Spleen (tissue), 7 donors: ENCODE measurements around the gene SLC4A2.

Source experiments
- POLR2AphosphoS5 ChIP-seq, 3 donors: sonication (generic); formaldehyde crosslinking; IDR thresholded peaks; one replicate each; pipeline ENCODE4 v1.5.1; 2017; ENCODE audit warnings: antibody characterized with exemption in 3 of 3
- TF ChIP-seq, protein P1 (sequence below), 11 experiments: fragments of 200-600 bp in 7 of 11; fragments of 450-650 bp in 4 of 11; sonication (generic) in 4 of 11; IDR thresholded peaks in 8 of 11; conservative IDR thresholded peaks in 3 of 11; 1 replicate in 7 of 11; 2 replicates in 4 of 11; pipeline versions ENCODE4 v1.4.0 to v1.8.0; 2016 to 2021; ENCODE audit warnings: antibody characterized with exemption in 11 of 11, inconsistent platforms in 4 of 11, mild to moderate bottlenecking in 1 of 11
- donor health status: DM: no; HTN: no; CAD: no; lungs with moderate emphysema.
- donor health status: DM: no; HTN: no; CAD: no.
- donor health status: DM: no; HTN: no; CAD: no.

DNA sequence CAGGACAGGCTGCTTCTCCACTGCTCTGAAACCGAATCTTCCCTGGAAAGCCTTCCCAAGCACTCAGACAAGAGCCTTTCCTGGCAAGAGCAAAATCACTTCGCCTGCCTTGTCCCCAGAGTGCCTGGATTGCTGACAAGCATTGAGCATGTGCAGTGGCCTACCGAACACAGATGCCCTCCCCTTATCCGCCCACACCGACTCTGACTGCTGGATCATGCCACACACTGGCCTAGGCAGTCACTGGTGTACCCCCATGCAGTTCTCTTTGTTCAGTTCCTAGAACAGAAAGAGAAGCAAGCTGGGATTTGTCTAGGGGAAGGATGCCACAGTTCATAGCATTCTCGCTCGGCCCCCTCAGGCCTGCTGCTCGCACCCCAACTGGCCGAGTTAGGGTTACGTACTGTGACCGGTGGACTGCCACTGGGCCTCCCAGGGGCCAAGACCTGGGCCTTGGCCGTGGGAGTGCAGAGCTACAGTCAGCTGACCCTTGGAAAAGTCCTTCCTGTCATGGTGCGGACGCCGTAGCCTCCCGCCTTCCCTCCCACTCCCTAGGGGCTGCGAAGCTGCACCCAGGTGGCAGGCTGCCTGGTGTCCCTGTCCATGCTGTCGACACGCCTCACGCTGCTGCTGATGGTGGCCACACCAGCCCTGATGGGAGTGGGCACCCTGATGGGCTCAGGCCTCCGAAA, 24.2 kb upstream of the SLC4A2 start:
- TF ChIP-seq, protein P1, sequence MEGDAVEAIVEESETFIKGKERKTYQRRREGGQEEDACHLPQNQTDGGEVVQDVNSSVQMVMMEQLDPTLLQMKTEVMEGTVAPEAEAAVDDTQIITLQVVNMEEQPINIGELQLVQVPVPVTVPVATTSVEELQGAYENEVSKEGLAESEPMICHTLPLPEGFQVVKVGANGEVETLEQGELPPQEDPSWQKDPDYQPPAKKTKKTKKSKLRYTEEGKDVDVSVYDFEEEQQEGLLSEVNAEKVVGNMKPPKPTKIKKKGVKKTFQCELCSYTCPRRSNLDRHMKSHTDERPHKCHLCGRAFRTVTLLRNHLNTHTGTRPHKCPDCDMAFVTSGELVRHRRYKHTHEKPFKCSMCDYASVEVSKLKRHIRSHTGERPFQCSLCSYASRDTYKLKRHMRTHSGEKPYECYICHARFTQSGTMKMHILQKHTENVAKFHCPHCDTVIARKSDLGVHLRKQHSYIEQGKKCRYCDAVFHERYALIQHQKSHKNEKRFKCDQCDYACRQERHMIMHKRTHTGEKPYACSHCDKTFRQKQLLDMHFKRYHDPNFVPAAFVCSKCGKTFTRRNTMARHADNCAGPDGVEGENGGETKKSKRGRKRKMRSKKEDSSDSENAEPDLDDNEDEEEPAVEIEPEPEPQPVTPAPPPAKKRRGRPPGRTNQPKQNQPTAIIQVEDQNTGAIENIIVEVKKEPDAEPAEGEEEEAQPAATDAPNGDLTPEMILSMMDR (IDR thresholded peaks at IDR 0.05 in 8 of 11, conservative IDR thresholded peaks at IDR 0.05 in 3 of 11): no peak
- TF ChIP-seq POLR2AphosphoS5 (IDR thresholded peaks at IDR 0.05): no peak
